SU-DHL-6 (cell line): ENCODE measurements around the gene HCAR2.

Source experiments
- EZH2phosphoT487 ChIP-seq: fragments of 200-600 bp; sonication (generic), shearing (Covaris generic); conservative IDR thresholded peaks from 2 replicates; pipeline ENCODE4 v1.6.1; 2018; ENCODE audit warnings: mild to moderate bottlenecking, antibody characterized with exemption, low read length, moderate library complexity, mixed read lengths
- TF ChIP-seq, protein P1 (sequence below): fragments of 200-600 bp; sonication (generic); IDR thresholded peaks from one replicate; pipeline ENCODE4 v1.5.1; 2017; ENCODE audit warnings: antibody characterized with exemption, mild to moderate bottlenecking, low read length, moderate library complexity; ENCODE audit not compliant: insufficient read depth, poor library complexity, severe bottlenecking

DNA sequence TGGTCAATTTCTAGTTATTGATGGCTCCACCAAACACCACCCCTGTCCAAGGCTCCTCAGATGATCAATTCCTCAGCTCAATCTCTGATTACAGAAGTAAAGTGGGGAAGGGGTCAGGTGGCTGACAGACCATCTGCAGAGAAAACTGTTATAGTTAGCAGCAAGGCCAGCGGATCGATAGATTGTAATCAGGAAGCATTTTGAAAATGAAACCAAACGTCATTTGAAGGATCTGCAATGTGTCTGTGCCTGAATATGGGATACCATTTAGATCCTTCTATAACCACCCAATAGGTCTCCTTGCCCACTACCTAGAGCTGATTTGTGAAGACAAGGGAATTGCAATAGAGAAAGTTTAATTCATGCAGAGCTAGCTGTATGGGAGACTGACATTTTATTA lies 11.6 kb downstream of the HCAR2 start:
- TF ChIP-seq, protein P1, sequence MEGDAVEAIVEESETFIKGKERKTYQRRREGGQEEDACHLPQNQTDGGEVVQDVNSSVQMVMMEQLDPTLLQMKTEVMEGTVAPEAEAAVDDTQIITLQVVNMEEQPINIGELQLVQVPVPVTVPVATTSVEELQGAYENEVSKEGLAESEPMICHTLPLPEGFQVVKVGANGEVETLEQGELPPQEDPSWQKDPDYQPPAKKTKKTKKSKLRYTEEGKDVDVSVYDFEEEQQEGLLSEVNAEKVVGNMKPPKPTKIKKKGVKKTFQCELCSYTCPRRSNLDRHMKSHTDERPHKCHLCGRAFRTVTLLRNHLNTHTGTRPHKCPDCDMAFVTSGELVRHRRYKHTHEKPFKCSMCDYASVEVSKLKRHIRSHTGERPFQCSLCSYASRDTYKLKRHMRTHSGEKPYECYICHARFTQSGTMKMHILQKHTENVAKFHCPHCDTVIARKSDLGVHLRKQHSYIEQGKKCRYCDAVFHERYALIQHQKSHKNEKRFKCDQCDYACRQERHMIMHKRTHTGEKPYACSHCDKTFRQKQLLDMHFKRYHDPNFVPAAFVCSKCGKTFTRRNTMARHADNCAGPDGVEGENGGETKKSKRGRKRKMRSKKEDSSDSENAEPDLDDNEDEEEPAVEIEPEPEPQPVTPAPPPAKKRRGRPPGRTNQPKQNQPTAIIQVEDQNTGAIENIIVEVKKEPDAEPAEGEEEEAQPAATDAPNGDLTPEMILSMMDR = no peak
- TF ChIP-seq EZH2phosphoT487 = no peak
